ENCODE results near the gene TBX19.

- TF ChIP-seq CTCF (IDR thresholded peaks at IDR 0.05): no peak
- TF ChIP-seq POLR2AphosphoS5 (IDR thresholded peaks at IDR 0.05): no peak
Measured at GRCh38 chr1:168361252-168361651, 80.6 kb downstream of the TBX19 start.

Measured in transverse colon (tissue), 4 donors.